Measurements from ENCODE around the gene RIMS4.

GRCh38 chr20:44735816-44736169, 74.6 kb downstream of the RIMS4 start:
- TF ChIP-seq POLR2A (IDR thresholded peaks at IDR 0.05) (no peak), CTCF (IDR thresholded peaks at IDR 0.05) (no peak)

All from thyroid gland (tissue), 4 donors.